Erythroblast (primary cell): ENCODE measurements around the gene ASTL.

Source experiments
- GATA1 ChIP-seq: IDR thresholded peaks from 2 replicates; pipeline ENCODE4 v1.6.1; 2011; ENCODE audit warnings: low read depth, mild to moderate bottlenecking, control low read depth, low read length, moderate library complexity
- POLR2A ChIP-seq: IDR thresholded peaks from 2 replicates; pipeline ENCODE4 v1.6.1; 2011; ENCODE audit warnings: mild to moderate bottlenecking, low read length

DNA sequence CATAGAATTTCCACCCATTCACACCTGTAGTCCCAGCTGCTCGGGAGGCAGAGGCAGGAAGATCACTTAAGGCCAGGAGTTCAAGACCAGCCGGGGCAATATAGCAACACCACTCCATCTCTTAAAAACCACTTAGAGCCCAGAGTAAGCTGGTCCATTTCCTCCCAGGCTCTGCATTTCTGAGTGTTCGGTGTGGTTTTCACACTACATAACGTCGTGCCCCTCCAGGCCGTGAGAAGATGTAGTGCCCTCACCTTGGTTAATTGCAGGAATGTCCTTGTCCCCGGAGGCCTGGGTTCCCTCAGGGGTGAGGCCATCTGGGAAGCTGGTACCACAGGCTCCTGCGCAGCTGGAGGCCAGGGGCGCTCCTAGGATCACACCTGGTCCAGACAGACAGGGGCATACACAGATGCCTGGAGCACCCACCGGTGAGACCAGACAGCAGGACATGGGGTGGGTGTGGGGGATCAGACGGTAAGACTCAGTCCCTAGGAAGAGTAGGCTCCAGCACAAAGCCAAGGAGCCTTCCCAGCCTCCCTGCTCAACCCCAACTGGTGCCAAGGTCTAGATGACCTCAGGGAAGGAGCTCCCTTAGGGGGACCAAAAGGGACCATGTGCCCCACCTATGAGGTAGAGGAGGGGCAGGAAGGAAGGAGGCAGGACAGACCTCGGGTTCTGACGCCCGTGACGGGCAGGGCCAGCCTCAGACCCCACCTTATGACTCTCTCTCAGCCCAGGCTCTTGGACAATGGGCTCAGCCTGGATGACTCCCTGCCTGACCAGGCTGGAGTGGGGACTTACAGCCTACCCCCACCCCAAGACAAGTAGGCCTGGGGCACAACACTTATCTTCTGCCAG, 752 bp downstream of the ASTL start:
- TF ChIP-seq POLR2A (no peak), GATA1 (no peak)
